Ammon's horn (tissue), 1 donor: ENCODE measurements around the gene KRT80.

Experiments used
- DNase-seq: peaks from one replicate; pipeline ENCODE4 v3.0.0-alpha.2; 2016; ENCODE audit warnings: low spot score

Gene KRT80

GRCh38 chr12:52228931-52229330, 37.1 kb upstream of the KRT80 start:
- DNase-seq, result no peak

- DNase-seq, result no peak
Observed at GRCh38 chr12:52228366-52228765, 36.6 kb upstream of the KRT80 start.

- no peak for DNase-seq
Observed at GRCh38 chr12:52227606-52228166, 35.9 kb upstream of the KRT80 start.

GRCh38 chr12:52226446-52226845, 34.6 kb upstream of the KRT80 start:
- no peak for DNase-seq

GRCh38 chr12:52225752-52226151, 33.9 kb upstream of the KRT80 start:
- DNase-seq, result no peak

- DNase-seq, result no peak
Observed at GRCh38 chr12:52224151-52224550, 32.3 kb upstream of the KRT80 start.

GRCh38 chr12:52223406-52224039, 31.7 kb upstream of the KRT80 start:
- no peak for DNase-seq

- no peak for DNase-seq
Observed at GRCh38 chr12:52222692-52223091, 30.9 kb upstream of the KRT80 start.

GRCh38 chr12:52221912-52222457, 30.2 kb upstream of the KRT80 start:
- DNase-seq, result peak; percentile 66

- no peak for DNase-seq
Observed at GRCh38 chr12:52221070-52221781, 29.4 kb upstream of the KRT80 start.

GRCh38 chr12:52220477-52220876, 28.7 kb upstream of the KRT80 start:
- no peak for DNase-seq

GRCh38 chr12:52218001-52218400, 26.2 kb upstream of the KRT80 start:
- no peak for DNase-seq

- DNase-seq, result no peak
Observed at GRCh38 chr12:52217223-52217622, 25.4 kb upstream of the KRT80 start.

- DNase-seq, result no peak
Observed at GRCh38 chr12:52216807-52217206, 25.0 kb upstream of the KRT80 start.

- no peak for DNase-seq
Observed at GRCh38 chr12:52216100-52216499, 24.3 kb upstream of the KRT80 start.

- DNase-seq, result no peak
Observed at GRCh38 chr12:52215587-52216031, 23.8 kb upstream of the KRT80 start.

GRCh38 chr12:52214421-52214802, 22.6 kb upstream of the KRT80 start:
- no peak for DNase-seq

GRCh38 chr12:52213564-52214420, 22.0 kb upstream of the KRT80 start:
- peak; percentile 74 for DNase-seq

- no peak for DNase-seq
Observed at GRCh38 chr12:52212701-52213563, 21.1 kb upstream of the KRT80 start.

GRCh38 chr12:52211716-52212585, 20.1 kb upstream of the KRT80 start:
- DNase-seq, result no peak
